Subcutaneous abdominal adipose tissue (tissue), 5 donors: ENCODE results near the gene GPX3.

Source experiments
- H3K27ac ChIP-seq: one replicate; pipeline ENCODE4 v1.7.0; 2013; ENCODE audit warnings: low read depth, mild to moderate bottlenecking, inconsistent platforms, low read length, moderate library complexity
- H3K27me3 ChIP-seq, 5 donors: one replicate each; pipeline ENCODE4 v1.7.0; 2013; ENCODE audit warnings: low read length in 5 of 5, inconsistent platforms in 1 of 5; ENCODE audit not compliant: control insufficient read depth in 5 of 5, insufficient read depth in 4 of 5
- H3K36me3 ChIP-seq, 5 donors: one replicate each; pipeline ENCODE4 v1.7.0; 2013; ENCODE audit warnings: low read length in 5 of 5; ENCODE audit not compliant: control insufficient read depth in 5 of 5, insufficient read depth in 5 of 5
- H3K4me1 ChIP-seq, 5 donors: one replicate each; pipeline ENCODE4 v1.7.0; 2013; ENCODE audit warnings: low read length in 5 of 5, mild to moderate bottlenecking in 3 of 5, moderate library complexity in 1 of 5; ENCODE audit not compliant: control insufficient read depth in 5 of 5, insufficient read depth in 5 of 5
- H3K4me3 ChIP-seq, 5 donors: one replicate each; pipeline ENCODE4 v1.7.0; 2013; ENCODE audit warnings: low read length in 5 of 5, low read depth in 1 of 5
- H3K9ac ChIP-seq, 5 donors: one replicate each; pipeline ENCODE4 v1.7.0; 2013; ENCODE audit warnings: low read length in 5 of 5, mild to moderate bottlenecking in 4 of 5, moderate library complexity in 3 of 5
- H3K9me3 ChIP-seq, 5 donors: one replicate each; pipeline ENCODE4 v1.7.0; 2013; ENCODE audit warnings: low read length in 5 of 5; ENCODE audit not compliant: control insufficient read depth in 5 of 5
- donor health status: healthy.
- donor health status: healthy.
- donor health status: healthy.
- donor health status: healthy.
- donor health status: healthy.

GPX3 gene

GRCh38 chr5:151023651-151024050 is 3.3 kb downstream of the GPX3 start:
- H3K36me3 ChIP-seq: peaks cover 0 to 55% (median 46%) of the 10 kb centered on the region in 5 donors
- H3K27me3 ChIP-seq: no peaks in the 10 kb centered on the region
- peak overlapping the region; percentile 98 for H3K27ac ChIP-seq
- H3K9me3 ChIP-seq: no peaks in the 10 kb centered on the region
- peaks cover 47 to 92% (median 87%) of the 10 kb centered on the region in 5 donors for H3K4me1 ChIP-seq
- peak overlapping the region; percentile 2 to 89 (median 70) for H3K9ac ChIP-seq
- peak overlapping the region; percentile 83 to 95 (median 86) for H3K4me3 ChIP-seq

GRCh38 chr5:151024440-151025249 is 4.3 kb downstream of the GPX3 start:
- Histone ChIP-seq H3K9me3 (no peaks in the 10 kb centered on the region), H3K4me1 (peaks cover 47 to 98% (median 93%) of the 10 kb centered on the region in 5 donors), H3K9ac (peak overlapping the region in 3 of 5 donors; percentile 49 to 89 (median 63)), H3K36me3 (peaks cover 0 to 65% (median 55%) of the 10 kb centered on the region in 5 donors), H3K4me3 (peak overlapping the region; percentile 83 to 95 (median 86)), H3K27me3 (no peaks in the 10 kb centered on the region), H3K27ac (peak overlapping the region; percentile 98)

GRCh38 chr5:151025250-151025606 is 4.8 kb downstream of the GPX3 start:
- H3K9me3 ChIP-seq: no peaks in the 10 kb centered on the region
- H3K9ac ChIP-seq: peak overlapping the region in 3 of 5 donors; percentile 29 to 89 (median 49)
- no peaks in the 10 kb centered on the region for H3K27me3 ChIP-seq
- H3K4me1 ChIP-seq: peaks cover 47 to 98% (median 94%) of the 10 kb centered on the region in 5 donors
- peak overlapping the region; percentile 98 for H3K27ac ChIP-seq
- H3K4me3 ChIP-seq: peak overlapping the region; percentile 2 to 93 (median 6)
- peaks cover 0 to 71% (median 61%) of the 10 kb centered on the region in 5 donors for H3K36me3 ChIP-seq

GRCh38 chr5:151026088-151026487 is 5.7 kb downstream of the GPX3 start:
- H3K9ac ChIP-seq: peak overlapping the region in 4 of 5 donors; percentile 4 to 64 (median 30)
- H3K9me3 ChIP-seq: no peaks in the 10 kb centered on the region
- no peaks in the 10 kb centered on the region for H3K27me3 ChIP-seq
- H3K27ac ChIP-seq: peak overlapping the region; percentile 98
- peak overlapping the region in 3 of 5 donors; percentile 16 to 53 (median 39) for H3K4me3 ChIP-seq
- H3K4me1 ChIP-seq: peaks cover 49 to 99% (median 96%) of the 10 kb centered on the region in 5 donors
- H3K36me3 ChIP-seq: peaks cover 0 to 79% (median 62%) of the 10 kb centered on the region in 5 donors

GRCh38 chr5:151026679-151027078 is 6.3 kb downstream of the GPX3 start:
- peaks cover 0 to 85% (median 67%) of the 10 kb centered on the region in 5 donors for H3K36me3 ChIP-seq
- peak overlapping the region in 4 of 5 donors; percentile 21 to 64 (median 48) for H3K9ac ChIP-seq
- H3K4me3 ChIP-seq: peak overlapping the region in 4 of 5 donors; percentile 9 to 39 (median 20)
- H3K9me3 ChIP-seq: no peaks in the 10 kb centered on the region
- peaks cover 49 to 98% (median 95%) of the 10 kb centered on the region in 5 donors for H3K4me1 ChIP-seq
- H3K27me3 ChIP-seq: no peaks in the 10 kb centered on the region
- peak overlapping the region; percentile 98 for H3K27ac ChIP-seq

GRCh38 chr5:151027961-151028479 is 7.6 kb downstream of the GPX3 start:
- Histone ChIP-seq H3K9me3 (no peaks in the 10 kb centered on the region), H3K27ac (peak overlapping the region; percentile 98), H3K36me3 (peaks cover 0 to 89% (median 76%) of the 10 kb centered on the region in 5 donors), H3K4me3 (no peak overlapping the region), H3K4me1 (peaks cover 42 to 87% (median 81%) of the 10 kb centered on the region in 5 donors), H3K9ac (peak overlapping the region in 2 of 5 donors; percentile 53 to 64), H3K27me3 (no peaks in the 10 kb centered on the region)

- H3K4me1 ChIP-seq: peaks cover 36 to 80% (median 74%) of the 10 kb centered on the region in 5 donors
- peaks cover 0 to 95% (median 81%) of the 10 kb centered on the region in 5 donors for H3K36me3 ChIP-seq
- H3K4me3 ChIP-seq: no peak overlapping the region
- H3K9me3 ChIP-seq: no peaks in the 10 kb centered on the region
- peak overlapping the region in 1 of 5 donors; percentile 35 for H3K9ac ChIP-seq
- H3K27me3 ChIP-seq: no peaks in the 10 kb centered on the region
- peak overlapping the region; percentile 98 for H3K27ac ChIP-seq
Observed at GRCh38 chr5:151028717-151029116, 8.3 kb downstream of the GPX3 start.

- no peaks in the 10 kb centered on the region for H3K27me3 ChIP-seq
- no peak overlapping the region for H3K4me3 ChIP-seq
- peak overlapping the region in 2 of 5 donors; percentile 21 for H3K9ac ChIP-seq
- peaks cover 29 to 73% (median 67%) of the 10 kb centered on the region in 5 donors for H3K4me1 ChIP-seq
- H3K36me3 ChIP-seq: peaks cover 0 to 96% (median 84%) of the 10 kb centered on the region in 5 donors
- H3K27ac ChIP-seq: peak overlapping the region; percentile 98
- no peaks in the 10 kb centered on the region for H3K9me3 ChIP-seq
Observed at GRCh38 chr5:151029179-151030055, 9.0 kb downstream of the GPX3 start.

GRCh38 chr5:151030056-151030336 is 9.6 kb downstream of the GPX3 start:
- peak overlapping the region; percentile 98 for H3K27ac ChIP-seq
- H3K4me3 ChIP-seq: no peak overlapping the region
- H3K27me3 ChIP-seq: no peaks in the 10 kb centered on the region
- peak overlapping the region in 1 of 5 donors; percentile 26 for H3K9ac ChIP-seq
- H3K9me3 ChIP-seq: no peaks in the 10 kb centered on the region
- H3K36me3 ChIP-seq: peaks cover 0 to 98% (median 85%) of the 10 kb centered on the region in 5 donors
- H3K4me1 ChIP-seq: peaks cover 25 to 67% (median 62%) of the 10 kb centered on the region in 5 donors
